HG03457 (cell line): Measurements from ENCODE around the gene ILK.

Experiments
- ATAC-seq: cut with Tn5 transposase; IDR thresholded peaks from one replicate; pipeline ENCODE4 v1.9.1; 2021; ENCODE audit warnings: moderate number of reproducible peaks; ENCODE audit not compliant: unreplicated experiment

Gene ILK

GRCh38 chr11:6633422-6634408, 30.1 kb downstream of the ILK start:
- no peak for ATAC-seq

GRCh38 chr11:6634534-6634933, 31.0 kb downstream of the ILK start:
- no peak for ATAC-seq

- no peak for ATAC-seq
Observed at GRCh38 chr11:6635082-6635932, 31.7 kb downstream of the ILK start.

GRCh38 chr11:6636480-6636879, 32.9 kb downstream of the ILK start:
- no peak for ATAC-seq

GRCh38 chr11:6637871-6638270, 34.3 kb downstream of the ILK start:
- no peak for ATAC-seq

GRCh38 chr11:6638429-6638828, 34.9 kb downstream of the ILK start:
- ATAC-seq: no peak

- no peak for ATAC-seq
Observed at GRCh38 chr11:6640036-6640984, 36.7 kb downstream of the ILK start.

GRCh38 chr11:6640985-6641701, 37.6 kb downstream of the ILK start:
- no peak for ATAC-seq

DNA sequence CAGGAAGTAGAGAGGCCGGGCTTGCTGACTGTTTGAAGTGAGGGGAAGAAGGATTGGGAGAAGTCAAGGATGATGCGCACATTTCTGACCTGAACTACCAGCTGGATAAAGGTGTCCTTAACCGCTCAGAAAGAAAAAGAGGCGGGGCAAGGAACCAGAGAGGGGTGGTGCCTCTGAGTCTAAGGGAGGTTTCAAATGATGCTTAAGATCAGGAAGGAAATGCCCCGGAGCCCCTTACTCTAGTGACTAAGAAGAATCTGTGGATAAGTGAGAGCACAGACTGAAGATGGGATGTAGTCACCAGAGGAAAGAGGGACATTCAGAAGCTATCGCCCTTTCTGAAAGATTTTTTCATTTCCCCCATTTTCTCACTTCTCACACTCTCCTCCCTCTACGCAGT, 39.4 kb downstream of the ILK start:
- ATAC-seq: no peak

DNA sequence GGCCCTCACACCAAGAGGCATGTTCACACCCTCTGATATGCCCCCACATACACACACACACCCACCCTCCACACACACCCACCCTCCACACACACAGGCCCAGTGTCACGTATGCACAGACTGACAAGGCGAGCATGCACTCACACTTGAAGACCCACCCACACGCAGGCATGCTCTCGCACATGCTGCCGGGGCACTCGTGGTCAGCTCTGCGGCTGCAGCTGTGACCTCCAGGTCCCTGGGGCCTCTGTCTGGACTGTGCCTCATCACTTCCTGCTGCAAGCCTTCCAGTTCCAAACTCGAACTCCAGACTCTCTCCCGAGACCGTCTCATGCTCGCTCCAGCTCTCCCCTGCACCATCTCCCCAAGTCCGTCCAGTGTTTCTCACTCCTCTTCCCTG, 42.5 kb downstream of the ILK start:
- ATAC-seq: no peak

DNA sequence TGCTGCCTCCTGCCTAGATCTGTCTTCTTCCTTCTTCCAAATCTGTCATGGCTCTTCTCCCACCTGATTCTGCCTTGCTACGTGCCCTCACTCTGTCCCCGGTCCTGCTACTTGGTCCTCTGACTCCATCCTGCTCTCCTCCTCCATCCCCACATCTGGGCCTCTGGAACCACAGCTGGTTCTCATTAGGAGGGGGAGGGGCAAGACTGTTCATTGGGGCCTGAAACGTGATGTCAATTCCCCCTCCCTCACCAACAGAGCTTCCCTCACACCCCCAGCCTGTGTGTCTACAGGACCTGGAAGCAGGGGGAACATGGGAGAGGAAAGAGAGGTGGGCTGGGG, 43.0 kb downstream of the ILK start:
- ATAC-seq: no peak

DNA sequence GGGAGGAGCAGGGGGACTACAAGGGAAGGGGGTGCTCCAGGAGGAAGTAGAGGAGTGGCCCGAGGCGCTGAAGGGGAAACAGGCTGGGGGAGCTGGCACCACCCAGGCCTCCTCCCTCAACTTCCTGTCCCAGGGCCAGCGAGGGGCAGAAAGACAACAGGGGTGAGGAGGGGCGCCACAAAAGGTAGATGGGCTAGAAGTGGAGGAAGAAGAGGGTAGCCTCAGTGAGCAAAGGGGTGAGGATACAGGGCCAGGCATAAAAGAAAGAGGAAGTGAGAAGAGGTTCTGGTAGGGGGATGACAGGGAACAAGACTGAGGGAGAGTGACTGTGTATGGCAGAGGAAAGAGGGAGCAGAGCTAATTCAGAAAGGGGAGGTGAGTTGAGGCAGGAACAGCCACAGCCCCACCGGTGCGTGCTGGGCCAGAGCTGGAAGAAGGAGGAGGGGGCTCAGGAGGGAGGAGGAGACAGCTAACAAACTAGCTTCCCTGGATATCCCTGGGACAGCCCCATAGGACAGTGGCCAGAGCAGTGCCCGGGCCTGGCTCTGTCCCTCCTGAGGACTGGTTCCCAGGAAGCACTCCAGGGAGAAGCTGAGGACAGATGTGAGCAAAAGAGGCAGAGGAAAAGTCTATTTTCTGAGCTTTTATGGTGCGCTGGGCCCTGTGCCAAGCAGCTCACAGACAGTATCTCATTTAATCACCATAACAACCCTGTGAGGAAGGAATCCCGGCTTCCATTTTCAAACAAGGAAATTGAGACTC, 43.5 kb downstream of the ILK start:
- peak; percentile 74 for ATAC-seq

GRCh38 chr11:6647836-6648235, 44.3 kb downstream of the ILK start:
- no peak for ATAC-seq

- ATAC-seq: no peak
Observed at GRCh38 chr11:6648501-6648900, 44.9 kb downstream of the ILK start.

GRCh38 chr11:6650104-6650503, 46.5 kb downstream of the ILK start:
- no peak for ATAC-seq

GRCh38 chr11:6650980-6651379, 47.4 kb downstream of the ILK start:
- ATAC-seq: no peak

DNA sequence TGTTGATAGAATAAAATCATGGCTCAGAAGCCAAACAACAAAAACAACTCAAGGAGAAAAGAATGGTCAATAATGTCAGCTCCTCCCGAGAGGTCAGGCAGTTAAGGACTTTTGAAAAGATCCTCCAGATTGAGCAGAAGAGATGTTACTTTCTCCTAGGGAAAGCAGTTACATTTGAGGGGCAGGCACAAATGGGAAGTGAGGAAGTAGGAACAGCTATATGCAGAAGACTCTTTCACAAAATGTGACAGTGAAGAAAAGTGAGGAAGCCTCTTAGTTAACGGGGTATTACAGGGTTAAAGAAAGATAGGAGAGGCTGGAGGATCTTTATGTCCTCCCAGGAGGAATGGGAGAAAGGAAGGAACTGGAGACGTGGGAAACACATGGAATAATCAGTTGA, 48.6 kb downstream of the ILK start:
- ATAC-seq: no peak

GRCh38 chr11:6653097-6653496, 49.5 kb downstream of the ILK start:
- no peak for ATAC-seq

GRCh38 chr11:6653656-6654055, 50.1 kb downstream of the ILK start:
- no peak for ATAC-seq
